Measurements from ENCODE around the gene SELP. TPM values are rescaled to one million over a fixed set of nuclear protein-coding genes. Genes with fewer than 3 reads are reported as not detected.

The SELP gene
- polyA plus RNA-seq, 12 donors: 0.57 to 3.6 (median 1.3) TPM; not detected in 2

DNA sequence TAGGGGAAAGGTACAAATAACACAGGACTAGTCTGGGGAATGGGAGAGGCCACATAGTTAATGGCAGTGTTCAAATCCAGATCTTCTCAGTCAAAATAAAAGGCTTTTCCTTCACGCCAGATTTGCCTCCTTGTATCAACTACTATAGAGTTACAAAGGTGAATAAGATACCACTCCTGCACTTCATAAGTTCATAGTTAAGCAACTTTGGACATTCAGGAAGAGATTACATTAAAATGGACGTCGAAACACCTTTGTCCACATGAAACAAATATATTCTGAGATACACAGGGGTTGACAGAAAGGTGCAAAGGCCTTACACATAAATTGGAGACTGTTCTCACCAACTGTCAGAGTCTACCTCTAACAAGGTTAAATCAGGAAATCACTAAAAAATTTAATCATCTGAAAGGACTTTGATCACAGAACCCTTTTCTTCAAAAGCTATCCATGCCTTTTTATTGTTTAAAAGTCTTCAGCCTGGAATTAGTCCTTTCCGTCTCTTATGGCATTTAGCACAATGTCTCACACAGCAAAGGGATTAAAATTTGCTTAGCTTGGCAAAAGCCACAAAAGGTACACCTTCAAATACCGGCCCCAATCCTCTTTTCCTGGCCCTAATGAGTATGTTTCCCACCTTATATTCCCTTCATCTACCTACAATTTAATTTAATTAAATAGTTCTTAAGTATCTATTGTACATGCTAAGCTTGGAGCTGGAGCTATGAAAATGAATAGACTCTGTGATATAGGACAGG lies 51.8 kb downstream of the SELP start:
- no peak for DNase-seq

DNA sequence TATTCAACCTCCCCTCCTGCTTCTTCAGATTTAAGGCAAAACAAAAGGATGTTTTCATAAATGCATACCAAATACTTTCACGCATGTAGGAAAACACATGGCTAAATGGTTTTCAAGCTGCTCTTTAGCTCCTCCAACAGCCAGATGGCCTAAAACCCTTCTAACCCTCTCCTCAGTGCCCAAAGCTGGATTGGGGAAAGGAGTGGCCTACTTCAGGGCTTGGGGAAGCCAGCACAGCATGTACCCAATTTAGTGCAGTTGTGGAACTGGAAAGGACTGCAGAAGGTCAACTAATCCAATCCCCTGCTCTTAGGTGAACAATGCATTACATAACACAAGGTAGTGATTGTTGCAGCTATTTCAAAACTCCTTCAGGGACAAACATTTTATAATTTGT lies 53.0 kb downstream of the SELP start:
- no peak for DNase-seq

DNA sequence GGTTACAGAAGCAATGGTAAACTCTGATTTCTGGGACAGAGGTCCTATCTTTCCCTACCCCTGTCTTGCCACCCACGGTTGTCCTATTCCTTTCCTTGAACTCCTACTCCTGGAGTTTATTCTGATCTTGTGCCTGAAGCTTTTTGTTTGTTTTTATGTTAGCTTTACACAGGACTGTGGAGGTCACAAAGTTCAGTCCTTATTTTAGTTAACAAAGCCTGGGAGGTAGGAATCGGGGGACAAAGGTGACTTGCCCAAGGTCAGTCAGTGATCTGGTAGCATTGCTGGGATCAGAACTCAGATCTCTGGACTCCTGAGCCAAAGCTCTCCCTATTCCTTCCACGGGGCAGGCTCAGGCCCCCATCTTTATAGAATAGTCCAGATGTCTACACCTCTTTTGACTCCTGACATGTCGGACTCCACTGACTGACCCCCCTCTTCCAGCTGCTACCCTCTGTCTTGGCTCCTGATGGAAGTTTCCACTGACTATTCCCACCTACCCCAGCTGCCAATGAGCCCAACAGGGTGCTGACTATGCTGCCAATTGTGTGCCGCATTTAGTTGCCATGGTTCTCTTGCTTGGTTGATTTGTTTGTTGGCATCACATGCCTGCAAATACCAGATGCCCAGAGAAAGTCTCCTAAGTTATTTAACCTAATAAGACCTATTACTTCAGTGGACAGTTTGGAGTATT lies 53.5 kb downstream of the SELP start:
- no peak for DNase-seq

DNA sequence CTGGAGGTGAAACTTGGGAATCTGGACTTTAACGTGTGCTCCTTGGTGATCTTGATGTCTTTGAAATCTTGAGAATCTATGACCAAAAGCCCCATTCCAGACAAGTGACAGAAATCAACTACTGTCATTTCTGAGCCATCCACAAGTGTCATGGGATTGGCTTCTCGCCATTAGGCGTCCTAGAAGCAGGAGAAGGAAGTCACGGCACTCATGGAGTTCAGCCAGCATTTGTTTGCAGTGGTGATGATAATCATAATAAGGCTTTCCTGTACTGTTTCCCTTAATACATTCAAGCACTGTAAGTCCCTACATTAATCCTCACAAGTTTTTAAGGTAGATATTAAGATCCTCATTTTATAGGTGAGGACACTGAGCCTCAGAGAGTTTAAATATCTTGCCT lies 55.6 kb downstream of the SELP start:
- DNase-seq: no peak

GRCh38 chr1:169572187-169572586 lies 57.7 kb downstream of the SELP start:
- no peak for DNase-seq

GRCh38 chr1:169571450-169571849 lies 58.5 kb downstream of the SELP start:
- no peak for DNase-seq

GRCh38 chr1:169570172-169570574 lies 59.8 kb downstream of the SELP start:
- DNase-seq: no peak

- no peak for DNase-seq
Observed at GRCh38 chr1:169568497-169568896, 61.4 kb downstream of the SELP start.

DNA sequence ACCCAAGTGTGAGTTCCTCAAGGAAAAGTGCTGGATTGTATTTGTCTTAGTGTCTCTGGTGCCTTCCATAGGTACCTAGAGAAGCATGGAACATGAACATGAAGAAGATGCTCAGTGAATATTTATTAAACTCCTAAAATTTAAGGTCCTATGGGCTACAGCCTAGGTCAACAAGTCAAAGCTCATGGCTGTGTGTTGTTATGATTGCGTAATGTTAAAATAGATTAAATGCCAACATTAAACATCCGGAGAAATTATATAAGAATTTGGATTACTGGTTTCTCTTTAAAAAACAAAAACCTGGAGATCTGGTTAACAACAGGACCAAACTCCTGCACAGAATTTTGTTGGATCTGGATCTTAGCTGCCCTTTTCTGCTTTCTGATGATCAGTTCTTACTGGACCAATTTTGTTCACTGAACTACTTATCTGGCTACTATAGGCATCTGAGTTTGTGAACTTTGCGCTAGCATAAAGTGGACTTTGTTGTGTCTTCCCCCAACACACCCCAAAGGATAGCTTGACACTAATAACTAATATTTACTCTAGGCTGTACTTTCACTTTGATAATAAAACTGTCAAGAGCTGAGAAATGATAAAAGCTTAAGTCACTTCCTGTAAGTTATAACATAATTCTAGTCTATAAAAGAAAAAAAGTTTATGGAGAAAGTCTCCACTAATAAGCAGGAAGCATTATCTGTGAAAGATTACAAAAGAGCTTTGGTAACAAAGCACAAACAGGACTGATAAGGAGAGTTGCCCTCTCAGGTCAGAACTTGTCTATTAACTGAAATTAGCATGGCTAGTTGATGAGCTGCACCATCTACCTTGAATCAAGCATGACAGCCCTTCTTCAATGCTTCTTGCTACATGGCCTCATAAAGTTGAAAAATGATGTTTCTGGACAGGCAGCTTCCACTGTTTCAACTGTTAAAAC lies 64.3 kb downstream of the SELP start:
- no peak for DNase-seq

DNA sequence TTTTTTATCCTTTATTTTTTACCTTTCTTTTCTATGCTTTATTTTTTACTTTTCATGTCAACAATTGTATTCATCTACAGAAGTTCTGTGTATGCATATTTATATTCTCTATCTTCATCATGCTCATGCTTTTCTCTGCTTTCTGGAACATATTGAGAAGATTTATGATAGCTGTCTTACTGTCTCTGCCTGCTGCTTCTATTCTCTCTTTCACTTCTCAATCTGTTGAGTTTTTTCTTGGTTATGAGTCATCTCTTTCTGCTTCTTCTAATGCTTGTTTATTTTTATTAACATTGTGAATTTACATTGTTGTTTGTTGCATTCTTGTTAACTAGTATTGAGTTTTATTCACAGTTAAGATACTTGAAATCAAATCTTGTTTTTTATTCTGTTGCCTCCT lies 66.3 kb downstream of the SELP start:
- DNase-seq: no peak

DNA sequence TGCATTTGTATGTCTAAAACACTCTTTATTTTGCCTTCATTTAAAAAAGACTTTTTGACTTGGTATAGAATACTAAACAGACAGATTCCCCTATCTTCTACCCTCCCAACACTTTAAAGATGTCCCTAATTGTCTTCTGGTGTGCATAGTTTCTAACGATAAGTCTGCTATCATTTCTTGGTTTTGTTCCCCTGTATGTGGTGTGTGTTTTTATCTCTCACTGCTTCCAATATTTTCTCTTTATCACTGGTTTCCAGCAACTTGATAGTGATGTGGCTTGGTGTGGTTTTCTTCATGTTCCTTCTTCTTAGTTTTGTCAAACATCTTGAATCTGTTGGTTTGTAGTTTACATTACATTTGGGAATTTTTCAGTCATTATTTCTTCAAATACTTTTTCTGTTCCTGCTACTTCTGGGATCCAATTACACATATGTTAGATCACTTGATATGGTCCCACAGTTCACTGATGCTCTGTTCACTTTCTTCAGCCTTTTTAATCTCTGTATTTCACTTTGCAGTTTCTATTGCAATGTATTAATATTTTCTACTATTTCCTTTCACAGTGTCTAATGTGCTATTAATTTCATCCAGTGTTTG lies 66.8 kb downstream of the SELP start:
- DNase-seq: no peak

DNA sequence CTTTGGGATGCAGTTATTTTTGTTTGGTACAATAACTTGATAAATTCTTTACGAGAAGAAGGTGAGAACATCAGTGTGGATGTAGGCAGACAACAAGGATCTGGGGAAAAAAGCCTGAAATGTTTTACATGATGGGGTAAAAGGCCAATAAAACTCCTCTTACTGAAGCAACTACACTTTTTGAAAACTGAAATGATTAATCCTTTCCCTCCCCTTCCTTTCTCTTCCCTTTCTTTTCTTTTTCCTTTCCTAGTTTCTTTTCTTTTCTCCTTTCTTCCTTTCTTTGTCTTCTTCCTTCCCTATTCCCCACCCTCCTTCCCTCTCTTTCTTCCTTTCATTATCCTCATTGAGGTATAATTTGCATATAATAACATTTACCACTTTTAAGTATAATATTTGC lies 68.2 kb downstream of the SELP start:
- DNase-seq: no peak

DNA sequence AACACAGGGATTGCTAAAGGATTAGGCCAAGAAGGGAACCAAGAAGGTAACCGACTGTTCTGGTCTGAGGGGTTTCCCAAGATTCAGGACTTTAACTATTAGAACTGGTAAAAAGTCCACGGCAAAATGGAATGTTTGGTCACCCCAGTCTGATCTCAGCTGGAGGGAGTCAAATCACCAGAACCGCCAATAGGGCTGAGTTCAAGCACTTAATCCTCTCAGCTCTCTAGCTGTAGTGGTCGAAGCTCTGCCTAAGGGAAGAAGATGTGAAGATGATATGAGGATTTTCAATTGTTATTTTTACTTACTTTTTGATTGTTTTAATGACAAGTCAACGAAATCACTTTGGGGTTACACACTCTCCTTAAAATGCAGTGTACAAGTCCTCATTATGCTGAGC lies 72.8 kb downstream of the SELP start:
- DNase-seq: no peak

- no peak for DNase-seq
Observed at GRCh38 chr1:169550294-169550693, 79.6 kb downstream of the SELP start.

- no peak for DNase-seq
Observed at GRCh38 chr1:169548282-169548681, 81.6 kb downstream of the SELP start.

GRCh38 chr1:169546087-169546995 lies 83.6 kb downstream of the SELP start:
- peak; percentile 71 for DNase-seq

DNA sequence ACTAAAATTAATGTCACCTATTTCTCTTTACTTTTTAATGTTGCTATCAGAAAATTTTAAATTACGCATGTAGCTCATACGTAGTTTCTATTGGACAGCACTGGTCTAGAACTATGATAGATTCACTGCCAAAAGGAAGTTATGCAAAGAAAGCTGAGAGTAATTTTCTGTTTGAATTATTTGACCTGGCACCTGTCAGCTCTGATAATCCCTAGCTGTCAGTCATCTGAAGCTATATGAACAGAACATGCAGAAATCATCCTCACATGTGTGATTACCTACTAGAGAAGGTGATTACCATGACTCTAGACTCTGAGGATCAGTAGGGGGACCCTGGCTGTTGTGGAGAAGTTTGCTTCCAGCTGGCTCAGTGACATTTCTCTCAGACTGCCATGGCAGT lies 84.5 kb downstream of the SELP start:
- DNase-seq: no peak

DNA sequence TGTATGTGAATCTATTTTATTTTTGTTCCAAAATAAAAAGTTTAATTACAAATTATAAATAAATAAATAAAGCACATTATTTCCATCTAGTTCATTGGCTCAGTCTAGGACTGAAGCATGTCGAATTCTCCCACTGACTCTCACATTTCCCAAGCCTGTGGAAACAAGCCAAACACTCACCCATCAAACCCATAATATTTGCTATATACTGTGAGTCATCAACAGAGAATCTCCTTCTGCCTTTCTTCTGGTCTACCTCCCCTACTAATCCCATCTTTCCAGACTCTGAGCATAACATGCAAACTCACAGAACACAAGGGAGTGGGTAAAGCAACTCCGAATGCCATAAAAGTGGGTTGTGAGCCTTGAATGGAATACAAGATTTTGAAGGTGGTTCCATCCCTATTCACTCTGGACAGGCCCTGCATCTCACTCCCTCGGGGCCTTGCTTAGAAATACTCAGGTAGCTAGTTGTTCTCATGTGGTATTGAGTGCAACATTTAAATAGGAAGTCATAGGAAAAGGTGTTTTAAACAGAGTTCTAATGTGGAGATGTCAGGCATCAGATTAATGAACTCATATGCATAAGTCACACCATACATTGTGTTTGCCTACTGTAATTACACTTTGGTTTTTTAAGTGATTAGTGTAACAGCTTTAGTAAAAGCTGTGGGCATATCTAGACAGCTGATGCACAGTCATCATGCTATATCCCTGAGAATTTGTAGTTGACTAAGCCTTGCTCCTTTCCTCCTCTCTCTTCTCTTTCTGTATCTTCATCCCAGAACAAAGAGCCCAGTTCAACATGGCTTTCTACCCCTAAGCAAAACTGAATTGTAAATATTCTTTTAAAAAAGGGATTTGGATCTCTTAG lies 90.7 kb downstream of the SELP start:
- no peak for DNase-seq

All from muscle of arm (tissue), 12 donors.